Omental fat pad (tissue), 4 donors: ENCODE data around the gene ZFAND4. TPM values are rescaled to one million over a fixed set of nuclear protein-coding genes. Genes with fewer than 3 reads are reported as not detected.
A peak's percentile ranks its signal among the peaks of the same experiment; 100 is the strongest.

Source experiments
- ATAC-seq: fragments of 150-250 bp; one replicate; pipeline ENCODE4 v1.9.1; 2016; ENCODE audit warnings: mild to moderate bottlenecking, moderate library complexity; ENCODE audit not compliant: low FRiP score
- DNase-seq: peaks from one replicate; pipeline ENCODE4 v3.0.0-alpha.2; 2019; ENCODE audit warnings: low spot score
- CTCF ChIP-seq, 3 donors: fragments of 450-650 bp; IDR thresholded peaks; one replicate each; pipeline ENCODE4 v1.5.1; 2016 to 2017; ENCODE audit warnings: antibody characterized with exemption in 3 of 3, mild to moderate bottlenecking in 3 of 3, moderate library complexity in 2 of 3
- total RNA-seq, 4 donors: library from RNA; depleted of rRNA; stranded (reverse); fragments of >200 nt; gene quantifications; one replicate each; pipeline ENCODE4 v1.1.0, GENCODE V29; 2016

Gene ZFAND4
- total RNA-seq, 4 donors from 2014 or later = 8.8 to 14.0 (median 12.9) TPM

- TF ChIP-seq CTCF (IDR thresholded peaks at IDR 0.05) = no peak
- ATAC-seq (no peak), DNase-seq (no peak)
Measured at GRCh38 chr10:45647118-45647517, 25.5 kb downstream of the ZFAND4 start.

GRCh38 chr10:45646384-45647050 lies 26.1 kb downstream of the ZFAND4 start:
- TF ChIP-seq CTCF (IDR thresholded peaks at IDR 0.05) = no peak
- ATAC-seq (no peak), DNase-seq (no peak)

GRCh38 chr10:45644527-45644926 lies 28.0 kb downstream of the ZFAND4 start:
- ATAC-seq (no peak), DNase-seq (no peak)
- TF ChIP-seq CTCF (IDR thresholded peaks at IDR 0.05) = no peak

GRCh38 chr10:45640941-45641340 lies 31.6 kb downstream of the ZFAND4 start:
- no peak for TF ChIP-seq CTCF (IDR thresholded peaks at IDR 0.05)
- no peak for DNase-seq
- no peak for ATAC-seq

GRCh38 chr10:45640049-45640448 lies 32.5 kb downstream of the ZFAND4 start:
- no peak for TF ChIP-seq CTCF (IDR thresholded peaks at IDR 0.05)
- ATAC-seq (no peak), DNase-seq (no peak)

GRCh38 chr10:45627412-45628048 lies 45.0 kb downstream of the ZFAND4 start:
- ATAC-seq (peak; percentile 71), DNase-seq (no peak)
- no peak for TF ChIP-seq CTCF (IDR thresholded peaks at IDR 0.05)

- ATAC-seq (no peak), DNase-seq (no peak)
- no peak for TF ChIP-seq CTCF (IDR thresholded peaks at IDR 0.05)
Measured at GRCh38 chr10:45625879-45626278, 46.7 kb downstream of the ZFAND4 start.
